Pulmonary artery endothelial cell (primary cell): ENCODE results near the gene SH3PXD2B. TPM values are rescaled to one million over a fixed set of nuclear protein-coding genes. Genes with fewer than 3 reads are reported as not detected.

Source experiments
- DNase-seq: peaks from one replicate; pipeline ENCODE4 v3.0.0-alpha.2; 2011; ENCODE audit warnings: low read depth, low spot score
- total RNA-seq: library from RNA; depleted of rRNA; stranded (reverse); fragments of >200 nt; gene quantifications from 2 replicates; pipeline ENCODE4 v1.2.3, GENCODE V29; 2014

SH3PXD2B gene
- total RNA-seq, 1 donor from 2014 or later: 25.9 TPM

DNA sequence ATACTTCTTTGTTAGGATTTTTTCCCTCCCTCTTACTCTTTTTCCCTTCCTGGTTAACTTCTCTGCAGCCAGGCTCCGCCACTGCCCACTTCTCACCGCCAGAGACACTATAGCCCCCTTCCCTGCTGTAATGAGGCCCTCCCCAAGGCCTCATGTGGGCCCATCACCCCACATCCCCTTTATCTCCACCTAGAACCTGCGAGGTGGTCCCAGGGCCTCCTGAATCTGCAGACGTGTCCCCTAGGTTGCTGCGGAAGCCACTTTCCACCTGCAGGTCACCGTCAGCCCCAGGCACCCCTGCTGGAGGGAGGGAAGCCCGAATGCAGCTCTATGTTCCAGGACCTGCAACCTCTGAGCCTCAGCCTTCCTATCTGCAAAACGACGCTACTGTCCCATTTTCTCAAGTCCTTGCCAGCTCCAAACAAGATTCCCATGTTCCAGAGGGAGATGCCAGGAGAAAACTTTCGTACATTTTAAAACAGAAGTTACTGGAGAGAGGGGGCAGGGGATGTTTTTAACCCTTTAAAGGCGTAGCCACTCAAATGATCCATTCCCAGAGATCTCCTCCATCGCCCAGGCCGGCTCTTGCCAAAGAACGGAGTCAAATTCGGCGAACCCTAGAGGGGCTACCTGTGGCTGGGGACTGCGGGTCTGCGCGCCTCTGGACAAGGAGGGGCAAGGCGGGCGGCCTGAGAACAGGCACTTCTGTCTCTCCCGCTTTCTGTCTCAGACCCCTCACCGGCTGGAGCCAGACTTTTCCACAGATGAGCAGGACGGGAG, 929 bp downstream of the SH3PXD2B start:
- no peak for DNase-seq

DNA sequence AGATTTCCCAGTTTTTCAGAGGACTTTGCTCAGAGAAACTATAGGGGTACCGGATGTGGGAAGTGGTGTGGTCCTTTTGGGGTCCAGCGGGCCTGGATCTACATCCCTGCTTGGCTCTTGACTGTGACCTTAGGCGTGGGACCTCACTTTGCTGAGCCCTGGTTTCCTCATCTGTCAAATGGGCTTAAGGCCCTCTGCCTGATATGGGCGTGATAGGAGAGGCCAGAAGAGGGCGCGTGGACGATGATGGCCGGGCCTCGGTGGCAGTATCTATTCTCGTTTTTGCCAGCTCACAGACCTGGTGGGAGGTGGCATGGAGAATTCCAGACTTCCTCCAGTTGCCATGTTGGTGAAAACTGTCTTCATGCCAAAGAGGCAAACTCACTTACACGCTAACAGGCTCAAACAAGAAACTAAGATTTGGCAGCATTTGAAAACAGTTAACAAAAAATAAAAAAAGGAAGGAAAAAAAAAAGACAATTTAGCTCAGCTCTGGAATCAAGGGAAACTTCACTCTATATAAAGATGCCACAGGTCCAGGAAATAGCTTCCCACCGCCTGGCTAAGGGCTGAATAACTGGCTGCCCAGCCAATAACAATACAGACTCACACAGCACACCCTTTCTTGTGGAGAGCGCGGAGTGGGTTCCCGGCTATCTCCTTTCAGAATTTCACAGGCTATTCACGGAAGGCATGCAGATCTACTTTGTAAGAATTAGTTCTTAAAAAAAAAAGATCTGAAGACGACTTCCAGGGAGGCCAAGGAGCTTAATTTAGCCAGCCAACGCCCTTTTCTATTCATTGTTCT, 1.7 kb downstream of the SH3PXD2B start:
- no peak for DNase-seq

DNA sequence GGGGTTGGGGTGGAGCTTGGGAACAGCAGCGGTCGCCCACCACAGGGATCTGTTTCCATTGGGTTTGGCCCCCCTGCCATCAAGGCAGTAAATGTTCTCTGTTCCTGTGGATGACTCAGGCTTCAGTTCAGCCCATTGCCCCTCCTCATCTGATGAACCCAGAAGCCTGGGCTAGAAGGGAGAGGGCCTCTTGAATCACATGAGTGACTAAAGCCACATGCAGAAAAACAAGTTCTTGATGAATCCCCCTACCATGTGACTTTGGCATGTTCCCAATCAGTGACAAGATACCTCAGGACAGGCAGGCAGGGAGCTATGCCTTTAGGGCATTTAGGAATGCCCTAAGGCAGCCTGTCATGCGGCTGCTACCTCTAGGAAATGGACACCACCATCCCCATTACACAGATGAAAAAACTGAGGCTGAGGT, 2.5 kb downstream of the SH3PXD2B start:
- no peak for DNase-seq

DNA sequence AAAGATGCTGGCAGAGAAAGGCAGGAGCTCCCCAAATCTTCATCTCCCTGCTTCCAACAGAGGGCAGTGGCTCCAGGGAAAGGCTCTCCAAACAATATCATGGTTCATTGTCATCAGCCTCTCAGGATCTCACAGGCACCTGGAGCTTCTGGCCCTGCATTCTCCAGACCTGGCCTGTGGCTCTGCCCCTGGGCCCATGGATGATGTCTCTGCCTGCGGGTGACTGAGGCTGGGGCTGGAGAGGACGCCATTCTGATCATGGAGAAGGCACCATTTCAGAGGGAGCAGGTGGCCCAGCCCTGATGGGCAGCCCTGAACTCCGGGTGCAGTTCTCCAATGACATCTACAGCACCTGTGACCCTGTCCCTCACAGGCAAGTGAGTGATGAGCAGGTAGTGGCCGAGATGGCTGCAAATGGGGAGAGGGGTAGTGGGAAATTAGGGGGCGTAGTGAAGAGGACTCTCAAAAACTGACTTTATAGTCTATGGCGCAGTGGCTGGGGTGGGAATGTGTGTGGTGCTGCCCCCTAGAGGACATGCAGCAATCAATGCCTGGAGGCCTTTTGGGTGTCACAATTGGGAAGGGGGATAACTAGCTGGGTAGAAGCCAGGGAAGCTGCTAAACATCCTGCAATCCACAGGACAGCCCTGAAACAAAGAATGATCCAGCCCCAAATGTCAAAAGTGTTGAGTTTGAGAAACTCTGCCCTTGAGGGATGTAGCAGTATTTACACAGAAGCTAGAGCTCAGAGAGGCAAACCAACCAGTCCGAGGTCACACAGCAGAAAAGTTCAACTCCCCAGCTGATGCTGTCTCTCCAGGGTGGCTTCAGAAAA, 3.2 kb downstream of the SH3PXD2B start:
- no peak for DNase-seq

DNA sequence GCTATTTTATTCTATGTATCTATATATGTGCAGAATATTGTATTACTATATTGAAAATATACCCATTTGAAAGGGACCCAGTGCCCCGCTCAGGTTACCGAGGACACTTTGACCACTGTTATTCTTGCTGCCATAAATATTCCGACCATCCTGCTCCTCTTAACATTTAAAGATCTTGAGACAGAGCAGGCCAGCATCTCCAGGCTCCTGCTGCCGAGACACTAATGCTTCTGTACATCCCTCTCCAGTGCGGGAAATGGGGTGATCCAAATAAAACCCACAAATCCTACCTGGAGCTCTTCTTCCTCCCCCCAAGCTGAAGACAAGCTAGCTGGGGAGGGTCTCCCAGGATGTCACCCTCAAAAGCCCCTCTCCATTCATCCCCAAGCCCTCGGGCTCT, 3.9 kb downstream of the SH3PXD2B start:
- DNase-seq: no peak

DNA sequence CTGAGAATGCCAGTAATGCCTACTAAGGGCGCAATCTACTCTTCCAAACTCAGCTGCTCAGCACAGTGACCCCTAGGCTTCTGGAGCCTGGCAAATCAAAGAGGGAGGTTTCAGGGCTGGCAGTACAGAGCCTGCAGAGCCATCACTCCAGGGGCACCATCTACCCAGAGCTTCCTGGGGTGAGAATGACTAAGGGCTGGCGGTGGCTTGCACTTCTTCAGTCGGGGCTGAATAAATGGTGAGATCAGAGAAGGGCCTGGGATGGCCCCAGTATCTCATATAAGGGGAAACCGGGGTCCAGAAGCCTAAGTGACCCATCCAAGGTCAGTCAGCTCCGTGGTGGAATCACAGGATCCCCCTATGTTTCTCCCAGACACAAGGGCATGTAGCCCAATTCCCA, 5.3 kb downstream of the SH3PXD2B start:
- no peak for DNase-seq

DNA sequence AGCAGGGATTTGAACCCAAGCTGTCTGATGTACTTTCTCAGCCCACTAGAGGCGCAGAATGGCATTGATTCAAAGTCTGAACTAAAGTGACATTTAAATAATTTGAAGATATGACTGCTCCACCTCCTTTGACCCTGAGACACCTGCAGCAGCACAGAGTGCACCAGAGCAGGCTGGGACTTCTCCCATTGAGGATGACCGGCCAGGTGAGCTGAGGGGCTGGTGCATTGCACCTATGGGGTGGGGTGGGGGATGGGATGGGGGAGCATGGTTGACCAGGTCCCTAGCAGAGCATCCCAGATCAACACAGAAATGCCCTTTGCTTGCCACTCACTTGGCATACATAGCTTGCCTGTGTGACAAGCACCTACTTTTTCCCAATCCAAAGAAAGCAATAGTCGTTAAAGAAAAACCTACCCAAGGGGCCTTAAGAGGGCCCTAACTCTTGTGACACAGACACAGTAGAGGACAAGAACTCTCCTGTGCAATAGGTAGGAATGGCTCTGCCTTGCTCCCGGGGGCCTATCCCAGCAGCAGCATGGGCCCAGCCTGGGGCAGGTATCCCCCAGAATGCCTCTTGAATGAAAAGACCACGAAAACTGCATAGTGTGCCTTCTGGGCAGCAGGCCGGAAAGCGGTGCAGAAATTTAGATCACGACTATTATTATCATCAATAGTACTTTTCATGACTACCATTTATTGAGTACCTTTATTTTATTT, 6.5 kb downstream of the SH3PXD2B start:
- no peak for DNase-seq

DNA sequence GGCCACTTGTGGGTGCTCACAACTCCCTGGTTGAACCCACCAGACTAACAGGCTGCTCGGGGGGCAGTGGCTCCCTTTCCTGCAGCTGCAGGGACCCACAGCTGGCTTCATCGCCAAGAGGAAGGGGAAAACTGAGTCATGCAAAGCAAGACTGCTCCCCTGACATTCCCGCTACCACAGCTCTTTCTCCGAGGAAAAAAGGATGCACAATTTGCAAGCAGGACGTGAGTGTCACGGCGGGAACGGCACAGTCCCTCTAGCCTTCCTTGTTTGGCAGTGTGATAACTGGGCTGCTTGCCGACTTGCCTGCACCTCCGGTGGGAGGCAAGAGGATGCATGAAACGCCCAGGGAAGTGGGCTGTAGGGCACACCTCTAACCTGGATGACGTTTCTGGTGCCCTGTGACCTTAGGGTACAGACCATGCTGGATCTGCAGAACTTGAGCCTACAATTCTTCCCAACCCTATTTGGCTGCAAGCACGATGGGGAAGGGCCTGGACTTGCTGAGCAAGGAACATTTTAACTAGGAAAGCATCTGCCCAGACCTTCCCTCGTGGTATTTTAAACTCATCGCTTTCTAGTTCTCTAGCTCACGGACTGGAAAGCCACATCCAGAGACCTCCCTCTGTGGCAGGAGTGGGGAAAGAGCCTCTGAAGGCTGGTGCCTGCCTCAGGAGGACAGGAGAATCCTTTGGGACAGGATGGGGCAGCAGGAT, 7.8 kb downstream of the SH3PXD2B start:
- DNase-seq: no peak

DNA sequence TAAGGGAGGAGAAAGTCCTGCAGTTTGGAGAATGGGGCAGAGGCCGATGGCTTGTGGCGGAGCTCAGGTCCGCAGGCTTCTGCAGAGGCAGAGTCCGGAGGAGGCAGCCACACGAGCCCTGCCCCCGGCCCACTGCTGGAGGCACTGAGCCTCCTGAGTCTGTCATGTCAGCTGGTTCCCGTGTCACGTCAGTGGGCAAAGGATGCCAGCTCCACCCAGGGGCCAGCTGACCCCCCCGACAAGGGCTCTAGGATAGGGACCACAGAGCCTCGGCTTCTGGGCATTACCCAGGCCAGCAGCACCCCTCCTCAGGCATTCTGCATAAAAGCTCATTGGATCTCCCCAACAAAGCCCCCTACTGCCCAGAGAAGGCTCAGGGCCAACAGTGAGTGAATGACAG, 8.5 kb downstream of the SH3PXD2B start:
- no peak for DNase-seq

DNA sequence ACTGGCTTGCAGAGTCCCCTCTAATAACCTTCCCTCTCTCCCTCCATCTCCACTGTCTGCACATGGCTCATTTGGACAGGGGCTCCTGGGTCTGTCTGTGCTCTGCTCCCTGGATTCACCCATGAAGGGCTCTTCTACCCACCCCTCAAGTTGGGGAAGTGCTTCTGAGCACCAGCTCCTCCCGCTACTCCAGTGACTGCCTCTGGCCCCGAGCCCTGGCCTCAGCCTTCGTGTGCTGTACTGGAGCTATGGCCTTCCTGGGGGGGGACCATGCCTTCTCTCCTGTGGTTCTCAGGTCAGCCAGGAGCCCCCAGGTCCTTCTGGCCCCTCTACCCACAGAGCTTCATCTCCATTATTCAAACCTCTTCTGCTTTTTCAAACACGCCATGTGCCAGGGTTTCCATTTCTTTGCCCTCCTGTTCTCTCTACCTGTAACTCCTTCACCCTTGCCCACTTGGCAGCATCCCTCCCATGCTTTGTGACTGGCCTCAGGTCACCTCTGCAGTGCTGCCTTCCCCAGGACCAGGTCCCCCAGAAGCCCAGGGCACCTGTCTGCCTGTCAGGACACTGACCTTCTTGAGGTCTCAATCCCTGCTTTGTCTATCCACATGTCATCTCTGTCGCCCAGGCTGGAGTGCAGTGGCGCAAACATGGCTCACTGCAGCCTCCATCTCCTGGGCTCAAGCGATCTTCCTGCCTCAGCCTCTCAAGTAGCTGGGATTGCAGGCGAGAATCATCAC, 9.5 kb downstream of the SH3PXD2B start:
- DNase-seq: no peak

DNA sequence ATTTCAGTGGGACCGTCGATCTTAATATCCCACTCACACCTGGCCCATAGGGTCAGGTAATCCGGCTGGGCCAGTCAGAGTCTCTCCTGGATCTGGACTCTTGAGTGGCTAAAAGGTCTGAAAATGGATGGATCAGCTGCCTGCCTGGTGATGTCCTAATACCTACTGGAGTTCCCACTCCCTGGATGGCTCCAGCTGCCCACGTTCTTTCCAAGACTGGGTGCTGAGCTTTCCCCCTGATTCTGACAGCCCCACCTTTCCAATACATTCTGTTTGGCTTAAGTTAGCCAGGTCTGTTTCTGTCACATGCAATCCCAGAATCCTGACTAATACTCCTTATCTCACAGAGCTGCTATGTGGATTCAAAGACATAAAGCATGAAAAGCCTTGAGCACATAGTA, 10.2 kb downstream of the SH3PXD2B start:
- no peak for DNase-seq

DNA sequence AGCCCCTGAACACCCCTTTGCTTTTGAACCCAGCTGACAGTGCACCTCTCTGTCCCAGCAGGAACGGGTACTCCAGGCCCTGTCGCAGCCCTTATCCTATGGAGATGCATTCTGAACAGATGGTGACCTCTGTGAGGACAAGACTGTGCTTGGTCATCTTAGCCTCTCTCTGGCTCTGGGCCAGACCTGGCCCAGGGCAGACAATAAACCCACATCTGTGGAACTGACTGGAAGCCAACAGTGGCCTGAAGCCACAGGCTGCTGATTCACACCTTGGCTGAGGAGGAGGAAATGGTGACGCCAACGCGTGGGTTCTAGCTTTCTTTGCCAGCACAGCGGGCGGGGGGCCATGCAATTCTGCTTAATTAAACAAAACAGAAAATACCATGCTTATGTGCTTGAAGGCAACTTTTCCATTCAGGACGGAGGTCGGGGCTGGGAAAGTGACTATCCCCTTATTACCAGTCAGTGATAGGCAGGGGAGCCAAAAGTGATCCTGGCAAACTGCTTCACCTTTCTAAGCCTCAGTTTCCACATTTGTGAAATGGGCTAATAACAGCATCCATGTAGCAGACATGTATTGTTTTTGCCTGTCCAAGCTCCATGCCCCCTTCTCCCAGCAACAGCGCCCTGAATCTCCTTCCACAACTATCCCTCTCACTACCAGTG, 10.8 kb downstream of the SH3PXD2B start:
- DNase-seq: peak; percentile 93

DNA sequence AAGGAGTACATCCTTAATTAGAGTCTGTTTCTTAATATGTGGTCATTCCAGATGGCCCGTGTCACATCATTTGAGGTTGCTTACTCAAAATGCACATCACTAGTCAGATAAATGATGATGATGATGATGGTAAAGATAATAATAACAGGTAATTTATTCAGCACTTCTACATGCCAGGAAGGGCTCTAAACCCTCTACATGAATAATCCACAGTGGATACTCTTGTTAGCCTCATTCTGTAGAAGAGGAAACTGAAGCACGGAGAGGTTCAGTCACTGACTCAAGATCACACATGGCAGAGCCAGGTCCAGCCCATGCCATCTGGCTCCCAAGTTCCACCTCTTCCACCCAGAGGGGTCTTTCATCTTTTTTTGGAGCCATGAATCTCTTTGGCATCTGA, 11.7 kb downstream of the SH3PXD2B start:
- DNase-seq: no peak

DNA sequence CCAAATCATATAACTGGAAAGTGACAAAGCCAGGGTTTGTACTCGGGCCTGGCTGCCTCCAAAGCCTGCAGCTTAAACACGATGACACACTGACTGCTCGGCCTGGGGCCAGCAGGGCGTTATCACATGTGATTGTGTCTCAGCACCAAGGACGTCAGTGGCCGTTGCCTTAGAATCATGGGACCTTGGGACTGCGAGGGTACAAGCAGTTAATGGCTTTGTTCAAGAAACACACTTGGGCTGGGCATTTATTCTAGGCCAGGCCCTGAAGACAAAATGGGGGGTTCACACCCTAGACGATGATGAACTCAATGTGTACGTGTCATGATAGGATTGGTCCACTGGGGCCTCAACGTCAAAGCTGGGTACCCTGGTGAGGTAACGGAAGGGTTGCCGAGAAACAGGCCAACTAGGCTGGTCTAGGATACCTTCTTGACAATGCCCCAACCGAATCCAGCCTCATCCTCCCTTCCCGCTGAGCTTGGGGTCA, 13.0 kb downstream of the SH3PXD2B start:
- DNase-seq: no peak

DNA sequence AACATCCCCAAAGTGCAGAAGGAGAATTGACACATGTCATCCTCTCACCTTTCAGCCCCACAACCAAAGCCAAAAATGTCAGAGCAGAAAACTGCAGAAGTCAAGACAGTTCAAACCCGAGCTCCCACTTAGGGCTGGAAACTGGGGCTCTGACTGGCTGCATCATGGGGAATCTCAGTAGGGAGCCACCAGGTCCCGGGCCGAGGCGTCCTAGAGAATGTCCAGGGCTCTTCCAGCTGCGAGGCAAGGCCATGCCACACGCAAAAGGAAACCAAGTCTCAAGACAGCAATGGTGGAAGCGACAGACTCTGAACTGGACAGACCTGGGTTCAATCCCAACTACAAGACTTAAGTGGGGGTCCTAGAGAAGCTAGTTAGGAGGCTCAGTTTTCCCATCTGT, 13.8 kb downstream of the SH3PXD2B start:
- DNase-seq: no peak

DNA sequence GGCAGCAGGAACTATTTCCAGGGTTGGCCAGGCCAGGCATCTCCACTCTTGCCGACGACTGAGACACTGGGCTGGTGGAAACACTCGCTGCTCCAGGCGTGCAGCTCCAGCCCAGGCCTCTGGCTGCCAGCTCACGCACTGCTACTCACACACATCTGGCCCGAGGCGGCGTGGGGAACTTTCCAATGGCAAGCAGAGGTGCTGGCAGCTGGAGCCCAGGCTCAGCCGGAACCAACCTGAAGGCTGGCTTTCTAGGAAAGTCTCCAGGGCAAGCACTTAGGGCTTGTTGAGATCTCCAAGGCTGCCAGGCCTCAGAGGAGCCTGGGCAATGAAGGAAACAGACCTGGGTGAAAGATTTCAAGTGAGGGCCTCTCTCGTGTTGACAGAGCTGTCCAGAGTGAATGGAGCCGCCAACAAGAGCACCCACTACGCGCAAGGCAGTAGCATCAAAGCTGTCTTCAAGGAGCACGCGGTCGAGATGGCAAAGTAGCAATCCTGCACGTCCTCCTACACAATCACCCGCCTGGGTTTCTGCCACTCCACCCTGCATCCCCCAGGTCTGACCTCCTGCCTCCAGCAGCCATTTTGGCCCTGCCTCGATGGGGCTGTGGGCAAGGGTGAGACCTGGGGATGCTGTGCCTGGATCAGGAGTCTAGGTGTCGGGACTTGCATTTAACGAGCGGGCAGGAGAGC, 14.4 kb downstream of the SH3PXD2B start:
- DNase-seq: no peak

DNA sequence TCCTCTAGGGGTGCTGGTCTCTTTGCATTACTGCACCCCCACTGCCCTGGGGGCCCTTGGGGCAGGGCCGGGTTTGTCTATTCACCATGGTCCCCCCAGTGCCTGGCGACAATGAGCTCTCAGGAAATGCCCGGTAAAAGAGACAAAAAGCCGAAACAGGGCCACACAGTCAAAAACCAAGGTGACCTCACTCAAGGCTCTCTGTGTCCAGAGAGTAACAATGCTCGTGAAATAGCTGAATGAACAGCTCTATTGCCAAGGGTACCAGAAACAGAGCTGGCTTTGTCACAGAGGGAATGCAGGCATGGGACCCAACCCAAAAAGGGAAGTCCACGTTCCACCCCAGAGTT, 16.0 kb downstream of the SH3PXD2B start:
- DNase-seq: no peak

DNA sequence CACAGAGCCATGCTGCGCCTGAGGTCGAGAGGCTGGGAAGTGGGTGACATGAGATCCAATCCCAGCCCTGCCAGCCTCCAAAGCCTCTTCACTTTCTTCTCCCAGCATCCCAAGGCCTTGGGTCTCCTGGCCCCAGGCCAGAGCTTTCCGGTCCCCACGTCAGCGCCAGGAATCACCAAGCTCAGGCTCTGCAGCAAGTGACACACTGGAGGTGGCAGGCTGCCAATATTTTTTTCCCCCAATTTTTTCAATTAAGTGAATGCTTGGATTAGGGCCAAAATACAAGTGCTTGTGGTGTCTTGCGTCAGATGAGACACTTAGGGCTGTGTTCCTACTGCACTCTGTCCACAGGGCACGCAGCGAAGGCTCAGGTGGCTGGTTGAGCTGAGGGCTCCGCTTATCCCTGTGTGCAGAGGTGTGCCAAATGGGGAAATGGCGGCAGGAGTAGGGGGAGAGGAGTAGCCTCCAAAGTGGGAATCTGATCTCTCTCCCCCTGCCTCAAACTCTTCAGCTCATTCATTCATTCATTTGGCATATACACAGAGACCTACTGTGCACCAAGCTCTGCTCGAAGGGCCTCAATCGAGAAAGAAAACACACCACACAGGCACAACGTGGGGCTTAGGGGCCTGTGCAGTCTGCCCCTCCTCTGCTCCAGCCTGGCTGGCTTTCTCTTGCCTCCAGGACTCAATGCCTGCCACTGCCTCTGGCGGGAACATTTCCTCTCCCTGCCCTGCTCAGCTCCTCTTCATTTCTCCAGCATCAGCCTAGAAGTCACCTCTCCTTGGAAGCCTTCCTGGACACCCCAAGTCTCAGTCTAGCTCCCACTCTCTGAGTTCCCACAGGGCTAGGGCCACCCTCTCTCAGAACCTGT, 16.6 kb downstream of the SH3PXD2B start:
- DNase-seq: peak; percentile 85
